Measurements from ENCODE around the gene EIF3F.

DNA sequence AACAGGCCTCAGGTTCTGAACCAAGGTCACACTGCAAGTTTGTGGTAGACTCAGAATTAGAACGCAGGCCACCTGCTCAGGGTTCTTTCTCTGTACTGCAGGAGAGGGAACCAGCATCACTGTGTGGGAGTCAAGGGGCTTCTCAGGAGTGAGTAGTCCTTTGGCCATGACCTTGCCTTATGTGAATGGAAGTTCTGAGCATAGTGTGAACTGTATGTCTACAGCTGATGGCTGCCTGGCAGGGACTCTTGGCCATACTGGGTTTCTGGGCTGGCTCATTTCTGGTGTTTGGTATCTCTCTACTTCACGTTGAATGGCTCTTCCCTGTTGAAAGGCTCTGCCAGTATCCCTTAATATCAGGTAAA lies 53.8 kb downstream of the EIF3F start:
- TF ChIP-seq, protein P1, sequence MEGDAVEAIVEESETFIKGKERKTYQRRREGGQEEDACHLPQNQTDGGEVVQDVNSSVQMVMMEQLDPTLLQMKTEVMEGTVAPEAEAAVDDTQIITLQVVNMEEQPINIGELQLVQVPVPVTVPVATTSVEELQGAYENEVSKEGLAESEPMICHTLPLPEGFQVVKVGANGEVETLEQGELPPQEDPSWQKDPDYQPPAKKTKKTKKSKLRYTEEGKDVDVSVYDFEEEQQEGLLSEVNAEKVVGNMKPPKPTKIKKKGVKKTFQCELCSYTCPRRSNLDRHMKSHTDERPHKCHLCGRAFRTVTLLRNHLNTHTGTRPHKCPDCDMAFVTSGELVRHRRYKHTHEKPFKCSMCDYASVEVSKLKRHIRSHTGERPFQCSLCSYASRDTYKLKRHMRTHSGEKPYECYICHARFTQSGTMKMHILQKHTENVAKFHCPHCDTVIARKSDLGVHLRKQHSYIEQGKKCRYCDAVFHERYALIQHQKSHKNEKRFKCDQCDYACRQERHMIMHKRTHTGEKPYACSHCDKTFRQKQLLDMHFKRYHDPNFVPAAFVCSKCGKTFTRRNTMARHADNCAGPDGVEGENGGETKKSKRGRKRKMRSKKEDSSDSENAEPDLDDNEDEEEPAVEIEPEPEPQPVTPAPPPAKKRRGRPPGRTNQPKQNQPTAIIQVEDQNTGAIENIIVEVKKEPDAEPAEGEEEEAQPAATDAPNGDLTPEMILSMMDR (IDR thresholded peaks at IDR 0.05 in 2 of 3, conservative IDR thresholded peaks at IDR 0.05 in 1 of 3; ENCODE audit: control insufficient read depth in 2 of 3, extremely low read depth in 1 of 3, insufficient read depth in 1 of 3, low read depth in 3 of 3, low read length in 3 of 3): no peak
- TF ChIP-seq CEBPB (IDR thresholded peaks at IDR 0.05; ENCODE audit: borderline replicate concordance in 1 of 2, low read depth in 2 of 2, low read length in 2 of 2) (no peak), ASH2L (IDR thresholded peaks at IDR 0.05; ENCODE audit: borderline replicate concordance, low read depth) (no peak), RFX5 (IDR thresholded peaks at IDR 0.05; ENCODE audit: low read depth, low read length) (no peak), SIN3A (IDR thresholded peaks at IDR 0.05; ENCODE audit: low read depth, low read length) (no peak), FOXK2 (IDR thresholded peaks at IDR 0.05) (no peak), POLR2A (IDR thresholded peaks at IDR 0.05; ENCODE audit: low read depth, low read length) (no peak)
- TF ChIP-seq, protein P2, sequence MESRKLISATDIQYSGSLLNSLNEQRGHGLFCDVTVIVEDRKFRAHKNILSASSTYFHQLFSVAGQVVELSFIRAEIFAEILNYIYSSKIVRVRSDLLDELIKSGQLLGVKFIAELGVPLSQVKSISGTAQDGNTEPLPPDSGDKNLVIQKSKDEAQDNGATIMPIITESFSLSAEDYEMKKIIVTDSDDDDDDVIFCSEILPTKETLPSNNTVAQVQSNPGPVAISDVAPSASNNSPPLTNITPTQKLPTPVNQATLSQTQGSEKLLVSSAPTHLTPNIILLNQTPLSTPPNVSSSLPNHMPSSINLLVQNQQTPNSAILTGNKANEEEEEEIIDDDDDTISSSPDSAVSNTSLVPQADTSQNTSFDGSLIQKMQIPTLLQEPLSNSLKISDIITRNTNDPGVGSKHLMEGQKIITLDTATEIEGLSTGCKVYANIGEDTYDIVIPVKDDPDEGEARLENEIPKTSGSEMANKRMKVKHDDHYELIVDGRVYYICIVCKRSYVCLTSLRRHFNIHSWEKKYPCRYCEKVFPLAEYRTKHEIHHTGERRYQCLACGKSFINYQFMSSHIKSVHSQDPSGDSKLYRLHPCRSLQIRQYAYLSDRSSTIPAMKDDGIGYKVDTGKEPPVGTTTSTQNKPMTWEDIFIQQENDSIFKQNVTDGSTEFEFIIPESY (IDR thresholded peaks at IDR 0.05): no peak
